Adrenal gland (tissue), 5 donors: ENCODE results near the gene LACTBL1.

Source experiments
- POLR2A ChIP-seq, 2 donors: fragments of 450-650 bp; IDR thresholded peaks; one replicate each; pipeline ENCODE4 v1.6.1; 2017; ENCODE audit warnings: antibody characterized with exemption in 2 of 2, mild to moderate bottlenecking in 2 of 2, moderate library complexity in 1 of 2
- TF ChIP-seq, protein P1 (sequence below), 6 experiments: fragments of 450-650 bp in 4 of 6; fragments of 200-600 bp in 2 of 6; sonication (generic) in 1 of 6; IDR thresholded peaks; 1 replicate in 5 of 6; 2 replicates in 1 of 6; pipeline versions ENCODE4 v1.5.1 to v1.8.0; 2016 to 2021; ENCODE audit warnings: antibody characterized with exemption in 6 of 6, mild to moderate bottlenecking in 2 of 6, moderate library complexity in 1 of 6
- donor health status: DM: no; HTN: no; CAD: no.

DNA sequence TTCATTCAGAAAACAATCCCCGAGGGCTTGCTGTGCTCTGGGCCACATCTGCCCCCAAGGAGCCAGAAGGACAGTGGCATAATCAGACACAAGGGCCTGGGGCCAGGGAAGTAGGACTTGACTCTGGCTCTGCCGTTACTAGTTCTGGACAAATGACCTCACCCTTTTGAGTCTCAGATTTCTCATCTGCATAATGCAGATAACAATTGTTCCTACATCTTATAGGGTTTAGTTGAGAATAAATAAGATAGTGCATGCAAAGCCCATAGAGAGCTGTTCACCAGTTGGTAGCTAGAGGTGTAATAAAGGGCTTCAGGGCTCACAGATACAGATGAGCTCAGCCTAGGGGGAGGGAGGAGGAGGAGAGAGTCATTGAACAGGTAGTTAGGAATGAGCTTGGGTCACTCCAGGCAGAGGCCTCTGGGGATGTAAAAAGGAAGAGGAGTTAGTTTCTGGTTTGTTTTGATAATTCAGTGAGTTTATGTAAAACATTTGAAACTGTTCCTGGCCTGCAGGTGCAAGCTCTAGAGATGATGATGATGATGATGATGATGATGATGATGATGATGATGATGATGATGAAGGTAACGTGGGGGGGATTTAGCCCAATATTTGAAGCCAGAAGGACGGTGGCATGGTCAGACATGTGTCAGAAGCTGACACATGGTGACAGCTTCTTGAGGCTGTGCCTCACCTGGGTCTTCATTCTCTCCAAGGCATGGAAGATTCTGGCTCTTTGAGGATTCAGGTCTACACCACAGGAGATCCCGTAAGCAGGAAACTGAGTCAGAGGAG is 858 bp downstream of the LACTBL1 start:
- TF ChIP-seq, protein P1, sequence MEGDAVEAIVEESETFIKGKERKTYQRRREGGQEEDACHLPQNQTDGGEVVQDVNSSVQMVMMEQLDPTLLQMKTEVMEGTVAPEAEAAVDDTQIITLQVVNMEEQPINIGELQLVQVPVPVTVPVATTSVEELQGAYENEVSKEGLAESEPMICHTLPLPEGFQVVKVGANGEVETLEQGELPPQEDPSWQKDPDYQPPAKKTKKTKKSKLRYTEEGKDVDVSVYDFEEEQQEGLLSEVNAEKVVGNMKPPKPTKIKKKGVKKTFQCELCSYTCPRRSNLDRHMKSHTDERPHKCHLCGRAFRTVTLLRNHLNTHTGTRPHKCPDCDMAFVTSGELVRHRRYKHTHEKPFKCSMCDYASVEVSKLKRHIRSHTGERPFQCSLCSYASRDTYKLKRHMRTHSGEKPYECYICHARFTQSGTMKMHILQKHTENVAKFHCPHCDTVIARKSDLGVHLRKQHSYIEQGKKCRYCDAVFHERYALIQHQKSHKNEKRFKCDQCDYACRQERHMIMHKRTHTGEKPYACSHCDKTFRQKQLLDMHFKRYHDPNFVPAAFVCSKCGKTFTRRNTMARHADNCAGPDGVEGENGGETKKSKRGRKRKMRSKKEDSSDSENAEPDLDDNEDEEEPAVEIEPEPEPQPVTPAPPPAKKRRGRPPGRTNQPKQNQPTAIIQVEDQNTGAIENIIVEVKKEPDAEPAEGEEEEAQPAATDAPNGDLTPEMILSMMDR (IDR thresholded peaks at IDR 0.05): no peak
- no peak for TF ChIP-seq POLR2A (IDR thresholded peaks at IDR 0.05)
